HG03460 (cell line): ENCODE measurements around the gene COL4A1.

ENCODE experiments used
- ATAC-seq: cut with Tn5 transposase; IDR thresholded peaks from one replicate; pipeline ENCODE4 v1.9.1; 2021; ENCODE audit not compliant: unreplicated experiment

The COL4A1 gene

DNA sequence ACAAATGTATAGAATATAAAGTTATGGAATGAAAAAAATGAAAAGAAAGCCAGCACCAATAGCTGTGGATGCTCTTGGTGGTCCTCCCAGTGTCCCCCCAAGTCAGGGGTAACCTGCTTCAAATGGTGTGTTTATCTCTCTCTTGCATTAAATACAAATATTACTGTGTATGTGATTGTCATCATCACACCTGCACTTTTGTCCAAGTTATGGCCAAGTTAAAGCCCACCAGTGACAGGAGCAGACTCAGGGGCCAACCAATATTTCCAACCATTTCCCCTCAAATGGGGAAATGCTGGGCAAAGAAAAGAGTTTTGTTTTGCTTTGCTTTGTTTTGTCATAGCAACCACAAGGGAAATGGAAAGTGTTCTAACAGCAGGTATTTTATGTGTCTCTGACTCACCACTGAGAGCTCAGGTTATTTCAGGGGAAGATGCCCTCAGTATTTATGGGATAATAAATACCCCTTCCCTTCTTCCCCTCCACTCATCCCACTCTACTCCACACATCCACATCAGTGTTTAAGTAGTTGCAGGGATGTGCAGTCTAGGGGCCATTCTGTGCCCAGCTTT lies 133.6 kb downstream of the COL4A1 start:
- ATAC-seq = no peak

DNA sequence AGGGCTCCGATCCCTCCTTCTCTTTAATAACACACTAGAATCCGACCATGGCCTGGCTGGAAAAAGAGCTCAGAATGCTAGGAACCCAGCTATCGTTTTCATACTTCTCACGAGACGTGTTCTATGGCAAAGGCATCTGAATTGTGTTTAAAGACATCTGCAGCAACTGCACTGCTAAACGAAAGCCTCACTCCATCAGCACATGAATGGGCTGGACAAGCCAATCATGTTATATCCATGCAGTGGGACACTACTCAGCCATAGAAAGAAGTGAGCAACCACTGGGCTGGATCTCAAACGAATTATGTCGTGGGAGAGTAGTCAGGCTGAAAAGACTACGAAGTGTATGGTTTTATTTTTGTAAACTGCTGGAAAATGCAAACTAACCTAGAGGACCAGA lies 136.1 kb downstream of the COL4A1 start:
- no peak for ATAC-seq

DNA sequence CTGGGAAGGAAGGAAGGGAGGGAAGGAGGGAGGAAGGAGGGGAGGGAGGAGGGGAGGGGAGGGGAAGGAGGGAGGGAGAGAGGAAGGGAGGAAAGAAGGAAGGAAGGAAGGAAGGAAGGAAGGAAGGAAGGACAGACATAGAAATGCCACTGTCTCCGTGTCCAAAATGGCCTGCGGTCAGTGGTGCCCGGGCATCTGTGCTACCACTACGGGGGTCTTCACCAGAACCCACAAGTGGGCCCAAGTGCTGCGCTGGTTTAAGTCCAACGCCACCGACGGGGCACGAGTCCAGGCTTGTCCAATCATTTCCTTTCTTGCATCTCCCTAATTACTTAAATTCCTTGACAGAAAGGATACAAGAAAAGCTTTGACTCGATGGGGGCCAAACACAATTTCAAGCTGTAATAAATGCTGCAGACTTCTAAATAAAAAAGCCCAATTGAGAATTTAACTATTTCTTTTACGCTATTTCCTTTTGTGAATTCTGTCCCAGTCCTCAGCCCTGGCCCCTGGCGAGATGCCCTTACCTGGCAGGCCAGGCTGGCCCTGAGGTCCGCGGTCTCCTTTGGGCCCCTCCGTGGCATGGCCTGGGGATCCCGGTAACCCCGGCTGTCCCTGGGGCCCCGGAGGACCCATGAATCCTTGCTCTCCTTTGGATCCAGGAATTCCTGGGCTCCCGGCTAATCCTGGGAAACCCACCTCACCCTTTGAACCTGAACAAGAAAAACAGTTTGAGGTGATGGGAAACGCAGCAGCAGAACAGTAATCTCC lies 136.8 kb downstream of the COL4A1 start:
- no peak for ATAC-seq

DNA sequence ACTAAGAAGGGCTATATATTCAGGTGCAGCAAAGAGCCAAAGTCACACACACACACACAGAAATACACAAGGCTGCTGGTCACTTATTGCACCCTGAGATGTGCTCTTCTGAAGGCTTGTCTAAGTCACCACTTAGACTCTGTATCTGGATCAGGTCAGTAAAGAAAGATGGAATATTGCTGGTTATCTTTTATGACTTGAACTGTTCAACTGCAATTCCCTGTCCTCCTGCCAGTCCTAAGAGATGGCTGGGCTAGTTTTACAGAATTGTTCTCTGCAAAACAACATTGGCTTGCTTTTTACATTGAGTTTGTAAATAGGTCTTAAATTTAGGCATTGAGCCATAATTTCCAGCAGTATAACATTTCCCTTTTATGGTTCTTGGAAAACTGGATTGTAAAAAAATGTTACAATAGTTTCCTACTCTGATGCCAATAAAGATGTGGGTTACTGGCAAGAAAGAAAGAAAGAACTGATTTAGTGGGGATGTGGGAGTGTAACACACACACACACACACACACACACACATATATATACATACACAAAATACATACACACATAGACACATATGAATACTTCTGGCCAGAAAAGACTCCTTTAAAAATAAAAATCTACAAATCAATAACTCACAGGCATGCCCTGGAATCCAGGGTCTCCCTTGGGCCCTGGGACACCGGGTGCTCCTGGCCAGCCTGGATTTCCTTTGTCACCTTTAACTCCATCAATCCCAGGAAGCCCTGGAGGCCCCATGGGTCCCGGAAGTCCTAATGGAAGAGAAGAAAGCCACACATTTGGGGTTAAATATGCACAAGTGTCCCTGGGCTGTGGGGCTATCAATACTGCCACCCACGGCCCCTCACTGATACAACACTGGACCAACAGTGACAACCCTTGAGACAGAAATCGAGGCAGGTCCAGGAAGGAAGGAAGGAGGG lies 137.7 kb downstream of the COL4A1 start:
- ATAC-seq = no peak

DNA sequence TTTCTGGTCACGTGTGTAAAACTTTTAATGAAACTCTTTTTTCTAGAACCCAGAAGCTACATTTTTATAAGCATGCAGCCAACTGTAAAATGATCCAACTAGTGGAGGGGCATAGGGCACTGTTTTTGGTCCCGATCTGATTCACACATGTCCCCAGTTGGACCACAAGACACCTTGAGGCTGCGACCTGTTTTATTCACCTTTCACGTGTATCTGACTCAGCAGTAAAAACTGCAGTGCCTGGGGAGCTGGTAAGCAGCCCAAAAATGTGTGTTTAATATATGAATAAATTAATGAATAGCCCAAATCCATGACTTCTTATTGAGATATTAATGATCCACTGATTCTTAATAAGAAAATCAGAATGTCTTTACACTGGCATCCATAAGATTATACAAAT lies 140.4 kb downstream of the COL4A1 start:
- no peak for ATAC-seq

DNA sequence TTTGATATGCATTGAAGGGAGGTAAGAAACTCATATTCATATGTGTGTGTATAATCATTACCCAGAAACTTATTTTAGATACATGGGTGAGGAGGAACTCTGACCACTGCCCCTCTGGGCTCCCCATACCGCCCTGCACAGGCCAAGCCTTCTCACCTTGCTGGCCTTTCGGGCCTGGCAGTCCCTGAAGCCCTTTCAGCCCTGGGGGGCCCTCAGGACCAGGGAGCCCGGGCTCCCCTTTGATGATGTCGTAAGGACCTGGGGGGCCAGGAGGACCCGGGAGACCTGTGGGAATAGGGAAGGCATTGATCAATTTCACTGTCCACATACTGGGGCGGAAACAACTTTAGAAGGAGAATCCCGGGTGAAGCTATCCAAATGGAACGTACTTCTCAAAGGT lies 142.3 kb downstream of the COL4A1 start:
- ATAC-seq = no peak

DNA sequence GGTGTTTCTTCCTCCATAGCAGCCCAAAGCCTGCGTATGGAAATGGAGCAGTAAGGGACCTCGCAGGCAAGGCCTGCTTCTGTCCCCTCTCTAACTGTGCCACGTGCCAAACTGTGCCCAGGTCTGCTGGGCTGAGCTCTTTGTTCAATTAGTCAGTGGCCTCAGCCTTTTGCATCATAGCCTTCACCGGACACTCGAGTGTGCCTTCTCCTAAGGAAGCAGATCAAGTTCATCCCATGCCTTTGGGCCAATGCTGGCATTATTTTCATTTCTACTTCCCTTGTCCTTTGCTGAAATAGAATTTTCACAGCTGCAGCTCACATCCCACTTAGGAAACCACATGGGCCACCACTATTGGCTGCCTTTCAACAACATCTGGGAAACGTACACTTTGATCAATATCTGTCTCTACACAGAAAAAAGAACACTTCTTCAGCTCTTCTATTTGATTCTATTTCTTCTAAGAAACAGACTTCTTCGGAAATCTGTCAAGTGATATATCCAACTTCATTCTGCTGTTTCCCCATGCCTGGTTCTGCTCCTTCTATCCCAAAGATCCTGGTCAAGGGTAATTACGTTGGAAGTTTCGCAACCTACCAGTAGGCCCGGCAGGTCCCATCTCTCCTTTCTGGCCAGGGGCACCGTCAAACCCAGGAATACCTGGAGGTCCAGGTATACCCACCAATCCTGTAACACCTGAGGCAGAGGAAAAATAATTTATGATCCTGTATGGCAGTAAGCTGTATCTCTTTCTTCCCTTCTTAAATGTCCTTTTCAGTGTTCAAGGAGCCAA lies 143.9 kb downstream of the COL4A1 start:
- no peak for ATAC-seq

DNA sequence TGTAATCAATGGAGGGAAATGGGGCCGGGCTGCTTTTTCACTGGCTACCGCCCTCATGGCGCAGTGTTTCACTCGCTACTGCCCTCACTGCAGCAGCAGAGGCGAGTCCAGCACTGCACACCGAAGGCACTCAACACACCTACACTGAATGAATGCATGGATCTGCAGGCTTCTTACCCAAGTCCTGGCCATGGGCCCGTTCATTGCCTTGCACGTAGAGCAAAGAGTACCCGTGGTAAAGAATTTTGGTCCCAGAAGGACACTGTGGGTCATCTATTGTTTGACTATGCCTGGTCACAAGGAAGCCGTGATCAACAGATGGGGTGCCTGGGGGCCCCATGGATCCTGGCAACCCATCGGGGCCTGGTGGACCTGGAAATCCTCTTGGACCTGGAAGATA lies 144.9 kb downstream of the COL4A1 start:
- ATAC-seq = no peak

DNA sequence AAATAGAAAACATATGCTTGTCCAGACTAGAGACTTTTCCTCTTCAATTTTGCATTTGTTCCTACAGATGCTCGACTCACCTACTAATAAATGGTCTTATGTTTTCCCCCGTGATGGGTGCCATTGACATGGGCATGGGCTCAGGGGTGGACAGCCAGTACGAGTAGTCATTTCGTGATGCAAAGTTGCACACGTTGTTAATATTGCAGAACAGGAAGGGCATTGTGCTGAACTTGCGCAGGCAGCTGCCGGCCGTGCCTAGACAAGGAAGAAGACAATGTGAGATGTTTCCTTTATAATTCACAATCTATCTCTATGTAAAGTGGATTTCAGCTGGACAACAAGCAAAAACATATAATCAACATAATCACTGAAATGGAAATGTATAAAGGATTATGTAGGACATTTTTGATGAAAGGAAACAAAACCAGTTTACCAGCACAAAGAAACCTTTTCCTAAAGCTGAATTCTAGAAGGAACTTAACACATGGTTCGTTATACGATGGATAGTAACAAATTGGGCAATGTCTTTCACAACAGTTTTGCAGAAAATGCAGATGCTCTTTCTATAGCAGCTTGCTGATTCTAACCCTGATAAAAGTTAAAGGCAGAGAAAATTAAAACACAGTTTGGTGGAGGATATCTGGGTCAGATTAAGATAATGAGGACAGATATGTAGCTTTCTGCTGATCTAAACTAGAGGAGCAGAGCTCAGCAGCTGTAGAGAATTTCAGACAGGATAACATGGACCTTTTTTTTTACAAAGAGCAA lies 145.7 kb downstream of the COL4A1 start:
- ATAC-seq = no peak

DNA sequence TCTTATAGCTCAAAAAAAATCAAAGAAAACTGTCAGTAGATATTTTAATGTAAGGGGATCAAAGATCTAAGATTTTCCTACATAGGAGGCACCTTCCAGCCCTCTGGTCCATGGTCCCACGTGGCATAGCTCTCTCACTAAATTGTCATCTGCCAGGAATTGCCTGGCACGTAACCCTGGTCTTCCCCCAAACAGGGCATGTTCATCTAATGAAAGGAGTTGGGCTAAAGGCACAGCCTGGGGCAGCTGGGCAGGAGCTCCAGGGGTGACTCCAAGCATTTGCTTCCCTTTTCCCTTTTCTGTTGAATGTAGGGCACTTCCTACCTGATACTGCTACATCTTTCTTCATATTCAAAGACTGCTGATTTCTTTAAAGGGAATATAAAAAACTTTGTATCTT lies 148.7 kb downstream of the COL4A1 start:
- ATAC-seq = no peak

DNA sequence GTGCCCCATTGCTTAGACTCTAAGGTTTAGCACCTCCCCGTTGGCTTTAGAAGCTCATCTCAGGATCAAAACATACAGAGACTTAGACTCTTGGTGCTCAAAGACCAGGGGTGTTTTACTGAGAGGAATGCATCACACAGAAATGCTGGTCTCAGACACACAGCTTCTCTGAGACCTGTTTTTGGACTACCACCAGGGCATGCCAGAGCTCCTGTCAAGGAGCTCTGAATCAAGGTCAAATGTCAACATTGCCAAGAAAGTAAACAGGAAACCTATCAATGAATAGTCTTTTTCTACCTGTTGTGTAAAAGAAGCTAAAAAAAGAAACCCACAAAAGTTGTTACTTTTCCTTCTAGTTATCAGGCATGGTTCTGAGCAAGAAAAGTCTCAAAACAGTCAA lies 149.2 kb downstream of the COL4A1 start:
- no peak for ATAC-seq

DNA sequence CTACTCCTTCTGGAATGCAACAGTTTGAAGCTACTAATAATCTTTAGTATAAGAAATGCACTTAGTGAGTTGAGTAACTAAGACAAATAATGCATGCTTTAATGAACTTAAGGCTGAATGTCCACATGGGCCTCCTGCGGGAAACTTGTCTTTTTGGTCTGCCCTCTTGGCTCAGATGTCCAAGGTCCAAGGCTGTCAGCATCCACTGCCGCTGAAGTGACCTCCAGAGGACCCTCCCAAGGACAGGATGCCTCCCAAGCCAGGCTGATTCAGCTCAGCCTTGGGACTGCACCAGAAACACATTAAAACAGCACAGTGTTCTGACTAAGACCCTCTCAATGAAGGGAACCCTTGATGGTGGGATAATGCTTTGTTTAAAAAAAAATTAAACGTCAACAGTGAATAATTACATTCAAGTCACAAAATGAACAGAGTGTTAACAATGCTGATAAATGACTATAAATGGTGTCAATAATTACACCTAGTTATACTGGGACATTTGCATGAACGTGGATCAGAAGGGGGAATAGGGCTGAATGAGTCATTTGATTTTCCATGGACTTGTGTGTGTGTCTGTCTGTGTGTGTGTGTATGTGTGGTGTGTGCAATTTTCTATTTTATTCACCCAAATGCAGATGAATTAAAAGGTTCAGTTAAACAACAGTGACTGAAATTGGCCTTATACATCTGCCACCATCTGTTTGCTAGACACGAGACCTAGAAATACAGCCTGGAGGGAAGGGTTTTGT lies 150.5 kb downstream of the COL4A1 start:
- no peak for ATAC-seq

DNA sequence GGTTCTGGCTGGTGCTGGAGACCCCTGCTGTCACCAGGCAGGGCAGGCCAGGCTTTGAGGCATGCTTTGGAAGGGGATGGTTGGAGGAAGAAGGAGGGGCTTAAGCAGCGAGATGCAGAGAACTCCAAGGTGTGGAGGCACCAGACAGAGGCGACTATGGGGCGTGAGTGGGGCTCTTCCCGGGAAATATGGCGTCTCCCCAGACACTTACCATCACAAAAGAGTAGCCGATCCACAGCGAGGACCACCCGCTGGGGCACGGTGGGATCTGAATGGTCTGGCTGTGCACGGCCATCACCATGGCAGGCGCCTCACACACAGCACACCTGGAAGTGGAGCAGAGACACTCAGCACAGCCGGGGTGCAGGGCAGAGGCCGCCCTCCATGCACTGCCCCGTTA lies 151.9 kb downstream of the COL4A1 start:
- no peak for ATAC-seq

DNA sequence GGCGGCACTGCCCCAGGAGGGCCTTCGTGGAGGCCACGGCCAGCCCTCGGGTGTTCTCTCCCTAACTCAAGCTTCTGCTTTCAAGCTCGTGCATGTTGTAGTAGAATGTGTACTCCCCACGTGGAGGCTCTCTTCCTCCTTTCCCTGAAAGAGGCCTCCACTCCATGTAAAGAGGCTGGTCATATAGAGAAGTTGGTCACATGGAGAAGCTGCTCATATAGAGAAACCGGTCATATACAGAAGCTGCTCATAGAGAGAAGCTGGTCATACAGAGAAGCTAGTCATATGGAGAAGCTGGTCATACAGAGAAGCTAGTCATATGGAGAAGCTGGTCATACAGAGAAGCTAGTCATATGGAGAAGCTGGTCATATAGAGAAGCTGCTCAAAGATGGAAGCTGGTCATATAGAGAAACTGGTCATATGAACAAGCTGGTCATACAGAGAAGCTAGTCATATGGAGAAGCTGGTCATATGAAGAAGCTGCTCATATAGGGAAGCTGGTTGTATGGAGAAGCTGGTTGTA lies 152.5 kb downstream of the COL4A1 start:
- ATAC-seq = no peak

DNA sequence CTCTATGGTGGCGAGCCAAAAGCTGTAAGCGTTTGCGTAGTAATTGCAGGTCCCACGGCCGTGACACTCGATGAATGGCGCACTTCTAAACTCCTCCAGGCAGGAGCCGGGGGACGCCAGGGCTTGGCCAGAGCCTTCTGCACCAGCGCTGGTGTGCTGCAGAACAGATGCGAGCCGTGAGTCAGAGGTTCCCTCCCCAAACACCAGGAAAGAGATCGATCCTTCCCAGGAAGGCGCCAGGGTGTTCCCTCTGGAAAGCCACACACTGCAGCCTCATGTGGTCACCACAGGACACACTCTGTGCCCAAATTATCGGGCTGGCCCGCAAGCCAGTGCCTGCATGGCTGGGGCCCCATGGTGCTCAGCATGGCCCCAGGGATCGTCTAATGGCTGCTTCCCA lies 154.6 kb downstream of the COL4A1 start:
- ATAC-seq = no peak

DNA sequence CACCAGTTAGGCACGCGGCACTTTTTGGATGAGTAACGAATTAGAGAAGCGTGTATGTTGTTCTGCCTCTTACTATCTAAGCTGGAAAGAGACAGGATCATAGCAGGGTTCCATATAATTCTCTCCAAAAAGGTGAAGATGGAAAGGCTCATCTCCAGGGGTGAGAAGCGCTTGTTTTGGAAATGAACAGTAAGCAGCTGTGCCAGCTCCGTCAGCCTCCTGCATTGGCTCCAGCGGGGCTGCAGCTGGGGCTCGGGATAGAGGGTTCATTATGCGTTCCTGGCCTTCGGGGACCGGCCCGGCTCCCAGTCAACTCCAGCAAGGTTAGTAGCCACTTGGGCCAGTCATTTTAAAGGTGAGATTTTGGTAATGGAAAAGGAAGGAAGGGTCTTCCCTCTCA lies 155.5 kb downstream of the COL4A1 start:
- ATAC-seq = no peak

DNA sequence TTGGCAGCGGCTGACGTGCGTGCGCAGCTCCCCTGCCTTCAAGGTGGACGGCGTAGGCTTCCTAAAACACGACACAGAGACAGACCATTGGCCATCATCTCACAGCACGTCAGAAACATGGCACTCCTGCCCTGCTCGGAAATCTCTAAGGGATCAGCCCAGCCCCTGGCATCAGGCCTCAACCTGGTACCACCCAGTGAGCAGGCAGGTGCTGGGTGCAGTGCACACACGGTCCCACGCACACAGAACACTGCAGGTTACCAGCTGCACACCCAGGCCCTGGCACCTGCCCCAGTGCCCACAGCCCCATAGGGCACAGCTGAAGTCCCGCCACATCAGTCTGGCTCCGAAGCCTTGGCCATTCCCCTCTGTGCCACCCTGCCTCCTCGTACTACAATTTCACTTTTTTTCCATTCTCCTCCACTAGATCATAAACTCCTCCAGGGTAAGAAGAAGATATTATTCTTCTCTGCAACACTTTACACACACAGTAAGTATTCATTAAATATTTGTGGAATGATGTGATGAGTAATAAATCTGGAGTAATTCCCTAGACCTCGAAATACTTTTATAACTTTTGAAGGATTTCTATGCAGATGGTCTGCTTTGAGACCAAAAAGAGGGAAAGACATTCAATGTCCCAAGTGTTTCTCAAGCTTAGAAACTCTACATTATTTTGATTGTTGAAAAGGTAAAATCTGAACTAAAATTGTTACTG lies 156.4 kb downstream of the COL4A1 start:
- ATAC-seq = no peak

DNA sequence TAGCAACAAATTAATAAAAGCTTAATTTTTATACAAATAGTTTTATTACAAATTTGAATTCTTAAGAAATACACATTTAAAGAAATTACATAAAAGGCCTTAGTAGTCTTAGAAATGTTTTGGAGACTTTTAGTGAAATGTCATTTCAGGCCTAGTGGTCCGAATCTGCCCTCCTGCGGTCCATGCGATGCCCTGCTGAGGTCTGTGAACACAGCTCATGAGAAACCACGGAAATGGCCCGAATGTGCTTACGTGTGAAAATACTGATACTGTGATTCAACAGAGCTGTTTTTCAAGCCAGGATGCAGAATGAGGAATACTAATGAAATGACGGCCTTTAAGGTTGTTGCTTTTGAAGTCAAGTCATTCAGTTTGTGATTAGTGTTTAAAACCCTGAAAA lies 157.9 kb downstream of the COL4A1 start:
- no peak for ATAC-seq

DNA sequence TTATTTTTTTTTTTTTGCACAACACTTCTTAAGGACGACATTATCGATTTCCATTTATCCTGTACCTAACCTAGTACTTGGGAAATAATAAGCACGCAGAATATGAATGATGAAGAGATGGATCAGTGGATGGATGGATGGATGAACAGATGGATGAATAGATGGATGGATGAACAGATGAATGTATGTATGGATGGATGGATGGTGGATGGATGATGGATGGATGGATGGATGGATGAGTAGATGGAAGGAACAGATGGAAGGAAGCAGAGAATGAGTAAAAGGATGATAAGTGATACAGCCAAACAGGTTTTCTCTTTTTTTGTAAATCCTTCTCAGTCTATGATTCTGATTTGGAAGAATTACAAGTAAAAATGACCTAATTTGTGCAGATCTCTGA lies 166.9 kb downstream of the COL4A1 start:
- no peak for ATAC-seq
